Subcutaneous abdominal adipose tissue (tissue), 5 donors: Measurements from ENCODE around the gene LTBP2.
A peak's percentile ranks its signal among the peaks of the same experiment; 100 is the strongest.

ENCODE experiments used
- H3K27ac ChIP-seq: one replicate; pipeline ENCODE4 v1.7.0; 2013; ENCODE audit warnings: low read depth, mild to moderate bottlenecking, inconsistent platforms, low read length, moderate library complexity
- H3K27me3 ChIP-seq, 5 donors: one replicate each; pipeline ENCODE4 v1.7.0; 2013; ENCODE audit warnings: low read length in 5 of 5, inconsistent platforms in 1 of 5; ENCODE audit not compliant: control insufficient read depth in 5 of 5, insufficient read depth in 4 of 5
- H3K36me3 ChIP-seq, 5 donors: one replicate each; pipeline ENCODE4 v1.7.0; 2013; ENCODE audit warnings: low read length in 5 of 5; ENCODE audit not compliant: control insufficient read depth in 5 of 5, insufficient read depth in 5 of 5
- H3K4me1 ChIP-seq, 5 donors: one replicate each; pipeline ENCODE4 v1.7.0; 2013; ENCODE audit warnings: low read length in 5 of 5, mild to moderate bottlenecking in 3 of 5, moderate library complexity in 1 of 5; ENCODE audit not compliant: control insufficient read depth in 5 of 5, insufficient read depth in 5 of 5
- H3K4me3 ChIP-seq, 5 donors: one replicate each; pipeline ENCODE4 v1.7.0; 2013; ENCODE audit warnings: low read length in 5 of 5, low read depth in 1 of 5
- H3K9ac ChIP-seq, 5 donors: one replicate each; pipeline ENCODE4 v1.7.0; 2013; ENCODE audit warnings: low read length in 5 of 5, mild to moderate bottlenecking in 4 of 5, moderate library complexity in 3 of 5
- H3K9me3 ChIP-seq, 5 donors: one replicate each; pipeline ENCODE4 v1.7.0; 2013; ENCODE audit warnings: low read length in 5 of 5; ENCODE audit not compliant: control insufficient read depth in 5 of 5
- donor health status: healthy.
- donor health status: healthy.
- donor health status: healthy.
- donor health status: healthy.
- donor health status: healthy.

The LTBP2 gene

GRCh38 chr14:74594029-74594428 is 18.0 kb downstream of the LTBP2 start:
- Histone ChIP-seq H3K9ac (peak overlapping the region in 4 of 5 donors; percentile 0 to 47 (median 12)), H3K4me3 (peak overlapping the region in 2 of 5 donors; percentile 11 to 19), H3K27me3 (no peaks in the 10 kb centered on the region), H3K27ac (peak overlapping the region; percentile 87), H3K4me1 (peaks cover 20 to 78% (median 73%) of the 10 kb centered on the region in 5 donors), H3K36me3 (no peaks in the 10 kb centered on the region), H3K9me3 (no peaks in the 10 kb centered on the region)

- Histone ChIP-seq H3K4me1 (peaks cover 20 to 73% (median 67%) of the 10 kb centered on the region in 5 donors), H3K9ac (peak overlapping the region in 1 of 5 donors; percentile 52), H3K27ac (peak overlapping the region; percentile 87), H3K9me3 (no peaks in the 10 kb centered on the region), H3K27me3 (no peaks in the 10 kb centered on the region), H3K4me3 (peak overlapping the region in 2 of 5 donors; percentile 4 to 11), H3K36me3 (no peaks in the 10 kb centered on the region)
Observed at GRCh38 chr14:74593241-74593953, 18.6 kb downstream of the LTBP2 start.

GRCh38 chr14:74592476-74593201 is 19.4 kb downstream of the LTBP2 start:
- Histone ChIP-seq H3K9ac (no peak overlapping the region), H3K27ac (peak overlapping the region; percentile 87), H3K4me3 (no peak overlapping the region), H3K4me1 (peaks cover 20 to 69% (median 65%) of the 10 kb centered on the region in 5 donors), H3K27me3 (no peaks in the 10 kb centered on the region), H3K36me3 (no peaks in the 10 kb centered on the region), H3K9me3 (no peaks in the 10 kb centered on the region)

- no peaks in the 10 kb centered on the region for H3K9me3 ChIP-seq
- H3K27me3 ChIP-seq, result no peaks in the 10 kb centered on the region
- H3K9ac ChIP-seq, result no peak overlapping the region
- peaks cover 18 to 65% (median 62%) of the 10 kb centered on the region in 5 donors for H3K4me1 ChIP-seq
- H3K4me3 ChIP-seq, result no peak overlapping the region
- peak overlapping the region; percentile 87 for H3K27ac ChIP-seq
- no peaks in the 10 kb centered on the region for H3K36me3 ChIP-seq
Observed at GRCh38 chr14:74591899-74592298, 20.1 kb downstream of the LTBP2 start.

- Histone ChIP-seq H3K4me3 (no peak overlapping the region), H3K9ac (no peak overlapping the region), H3K9me3 (no peaks in the 10 kb centered on the region), H3K27ac (peak overlapping the region; percentile 87), H3K4me1 (peaks cover 15 to 60% (median 57%) of the 10 kb centered on the region in 5 donors), H3K36me3 (no peaks in the 10 kb centered on the region), H3K27me3 (no peaks in the 10 kb centered on the region)
Observed at GRCh38 chr14:74591394-74591793, 20.6 kb downstream of the LTBP2 start.

- Histone ChIP-seq H3K27ac (no peak overlapping the region), H3K4me1 (peaks cover 9 to 51% (median 42%) of the 10 kb centered on the region in 5 donors), H3K4me3 (no peak overlapping the region), H3K27me3 (no peaks in the 10 kb centered on the region), H3K9ac (no peak overlapping the region), H3K36me3 (no peaks in the 10 kb centered on the region), H3K9me3 (no peaks in the 10 kb centered on the region)
Observed at GRCh38 chr14:74589291-74589879, 22.7 kb downstream of the LTBP2 start.

GRCh38 chr14:74587363-74587707 is 24.7 kb downstream of the LTBP2 start:
- Histone ChIP-seq H3K9me3 (no peaks in the 10 kb centered on the region), H3K27ac (no peak overlapping the region), H3K9ac (no peak overlapping the region), H3K36me3 (no peaks in the 10 kb centered on the region), H3K27me3 (no peaks in the 10 kb centered on the region), H3K4me3 (no peak overlapping the region), H3K4me1 (peaks cover 6 to 52% (median 42%) of the 10 kb centered on the region in 5 donors)

- H3K4me3 ChIP-seq, result no peak overlapping the region
- no peaks in the 10 kb centered on the region for H3K27me3 ChIP-seq
- H3K4me1 ChIP-seq, result peaks cover 6 to 47% (median 38%) of the 10 kb centered on the region in 5 donors
- no peak overlapping the region for H3K9ac ChIP-seq
- H3K36me3 ChIP-seq, result no peaks in the 10 kb centered on the region
- H3K27ac ChIP-seq, result no peak overlapping the region
- no peaks in the 10 kb centered on the region for H3K9me3 ChIP-seq
Observed at GRCh38 chr14:74586681-74587362, 25.2 kb downstream of the LTBP2 start.

- Histone ChIP-seq H3K27me3 (no peaks in the 10 kb centered on the region), H3K4me1 (peaks cover 4 to 37% (median 29%) of the 10 kb centered on the region in 5 donors), H3K4me3 (no peak overlapping the region), H3K36me3 (no peaks in the 10 kb centered on the region), H3K27ac (no peak overlapping the region), H3K9ac (no peak overlapping the region), H3K9me3 (no peaks in the 10 kb centered on the region)
Observed at GRCh38 chr14:74585406-74586335, 26.4 kb downstream of the LTBP2 start.
